Islet of Langerhans (tissue), 1 donor: ENCODE measurements around the gene CDKN2B-AS1.
"Not testable (repeated sequence)": the region's sequence is repeated elsewhere in the genome, so short reads cannot be mapped to it uniquely, and the experiment has no call there.

ENCODE experiments used
- FAIRE-seq: peaks from one replicate; lab custom pipeline; 2011; peaks lifted over from hg19 to GRCh38; lab: Jason Lieb, UNC

The CDKN2B-AS1 gene

GRCh38 chr9:22046243-22046885 is 51.8 kb downstream of the CDKN2B-AS1 start:
- no peak for FAIRE-seq

DNA sequence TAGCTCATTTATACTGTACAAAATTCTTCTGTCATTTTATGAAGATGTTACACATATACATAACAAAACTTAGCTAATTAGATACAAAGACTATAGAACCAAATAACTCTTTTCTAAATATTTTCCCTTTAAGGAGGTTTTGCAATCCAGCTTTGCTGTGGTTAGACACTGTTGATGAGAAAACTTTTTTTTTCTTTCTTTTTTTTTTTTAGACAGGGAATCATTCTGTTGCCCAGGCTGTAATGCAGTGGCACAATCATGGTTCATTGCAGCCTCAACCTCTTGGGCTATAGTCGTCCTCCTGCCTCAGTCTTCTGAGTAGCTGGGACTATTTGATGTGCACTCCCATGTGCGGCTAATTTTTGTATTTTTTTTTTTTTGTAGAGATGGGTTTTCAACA is 53.0 kb downstream of the CDKN2B-AS1 start:
- no peak for FAIRE-seq

- no peak for FAIRE-seq
These were observed 54.8 kb downstream of the CDKN2B-AS1 start for GRCh38 chr9:22049411-22049810.

DNA sequence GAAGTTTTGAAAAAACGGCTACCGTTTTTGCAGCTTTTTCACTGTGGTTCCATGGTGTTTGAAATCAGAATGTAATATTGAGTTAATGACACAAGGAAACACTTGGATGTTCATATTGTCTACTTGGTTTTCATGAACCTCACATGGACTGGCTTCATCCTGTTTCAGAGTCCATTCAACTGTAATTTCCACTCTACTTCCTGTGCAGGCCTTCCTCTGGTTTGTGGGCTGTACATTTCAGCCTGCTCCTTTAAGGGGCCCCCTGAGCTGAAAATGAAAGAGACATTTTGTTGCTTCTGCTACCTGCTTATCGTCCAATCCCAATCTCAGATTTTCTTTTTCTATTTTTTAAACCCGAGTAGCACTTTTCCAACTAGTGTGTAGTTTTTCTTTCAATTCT is 56.3 kb downstream of the CDKN2B-AS1 start:
- FAIRE-seq: no peak

- FAIRE-seq: peak; percentile 53
These were observed 57.9 kb downstream of the CDKN2B-AS1 start for GRCh38 chr9:22052376-22052945.

DNA sequence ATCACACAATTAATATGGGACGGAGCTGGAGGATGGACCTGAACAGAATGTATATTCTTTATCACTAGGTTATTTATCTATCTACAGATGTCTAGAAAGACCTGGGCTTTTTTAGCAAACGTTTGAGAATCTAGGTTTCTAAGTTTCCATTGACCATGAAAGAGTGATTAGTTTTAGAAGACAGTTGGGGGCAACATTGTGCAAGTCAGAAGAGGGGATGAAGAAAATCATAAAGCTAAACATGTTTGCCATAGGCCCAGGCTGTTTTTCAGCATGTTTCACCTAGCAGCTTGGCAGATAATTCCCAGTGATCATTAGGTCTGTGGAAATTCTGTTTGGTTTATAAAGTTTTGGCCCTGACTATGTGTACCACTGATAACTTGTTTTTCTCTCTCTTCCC is 58.6 kb downstream of the CDKN2B-AS1 start:
- no peak for FAIRE-seq

DNA sequence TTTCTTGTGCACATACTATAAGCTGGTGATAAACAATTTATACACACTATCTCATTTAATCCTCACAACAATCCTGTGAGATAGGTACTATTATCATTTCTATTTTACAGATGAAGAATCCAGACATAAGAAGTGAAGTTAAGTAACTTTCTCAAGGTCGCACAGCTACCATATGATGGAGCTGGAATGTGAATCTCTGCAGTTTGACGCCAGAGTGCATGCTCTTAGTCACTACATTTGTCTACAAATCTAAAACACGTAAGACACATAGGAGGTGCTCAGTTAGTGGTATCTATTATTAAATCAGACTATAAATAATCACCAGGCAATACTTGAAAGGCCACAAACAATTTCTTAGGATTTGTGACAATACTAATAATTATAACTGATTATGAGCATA is 59.5 kb downstream of the CDKN2B-AS1 start:
- no peak for FAIRE-seq

DNA sequence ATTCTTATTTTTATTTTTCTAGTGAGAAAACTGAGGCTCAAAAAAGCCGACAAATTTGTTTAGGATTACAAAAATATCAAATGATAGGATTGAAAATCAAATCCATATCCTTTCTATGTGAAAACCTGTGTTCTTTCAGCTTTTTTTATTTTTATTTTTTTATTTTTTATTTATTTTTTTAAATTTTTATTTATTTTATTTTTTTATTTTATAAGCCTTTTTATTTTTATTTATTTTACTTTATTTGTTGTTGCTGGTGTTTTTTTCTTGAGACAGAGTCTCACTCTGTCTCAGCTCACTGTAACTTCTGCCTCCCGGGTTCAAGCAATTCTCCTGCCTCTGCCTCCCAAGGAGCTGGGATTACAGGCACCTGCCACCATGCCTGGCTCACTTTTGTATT is 59.9 kb downstream of the CDKN2B-AS1 start:
- no peak for FAIRE-seq

DNA sequence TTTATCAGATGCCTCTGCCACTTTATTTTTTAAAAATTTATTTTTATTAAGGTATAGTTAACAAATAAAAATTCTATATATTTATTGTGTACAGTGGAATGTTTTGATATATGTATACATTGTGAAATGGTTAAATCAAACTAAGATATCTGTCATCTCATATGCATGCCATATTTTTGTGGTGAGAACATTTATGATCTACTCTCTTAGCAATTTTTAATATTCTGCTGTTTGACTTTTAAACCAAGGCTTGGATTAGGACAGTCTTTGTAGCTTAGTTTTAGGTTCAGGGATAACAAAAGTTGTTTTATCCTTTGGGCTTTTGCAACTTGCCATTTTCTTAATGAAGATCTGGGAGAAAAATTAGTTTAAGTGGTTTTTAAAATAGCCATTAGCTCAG is 60.5 kb downstream of the CDKN2B-AS1 start:
- FAIRE-seq: no peak

- no peak for FAIRE-seq
These were observed 61.8 kb downstream of the CDKN2B-AS1 start for GRCh38 chr9:22056402-22056801.

DNA sequence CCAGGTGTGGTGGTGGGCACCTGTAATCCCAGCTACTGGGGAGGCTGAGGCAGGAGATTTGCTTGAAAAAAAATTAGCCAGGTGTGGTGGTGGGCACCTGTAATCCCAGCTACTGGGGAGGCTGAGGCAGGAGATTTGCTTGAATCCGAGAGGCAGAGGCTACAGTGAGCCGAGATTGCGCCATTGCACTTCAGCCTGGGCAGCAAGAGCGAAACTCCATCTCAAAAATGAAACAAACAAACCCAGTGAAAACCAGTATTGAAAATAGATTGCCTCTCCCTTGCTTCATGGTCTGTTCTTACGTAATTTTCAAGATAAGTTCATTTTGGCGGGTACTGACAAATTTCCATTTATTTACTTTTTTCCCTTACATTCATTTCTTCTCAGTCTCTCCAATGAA is 63.4 kb downstream of the CDKN2B-AS1 start:
- FAIRE-seq: not testable (repeated sequence)

- no peak for FAIRE-seq
These were observed 66.3 kb downstream of the CDKN2B-AS1 start for GRCh38 chr9:22060831-22061383.

DNA sequence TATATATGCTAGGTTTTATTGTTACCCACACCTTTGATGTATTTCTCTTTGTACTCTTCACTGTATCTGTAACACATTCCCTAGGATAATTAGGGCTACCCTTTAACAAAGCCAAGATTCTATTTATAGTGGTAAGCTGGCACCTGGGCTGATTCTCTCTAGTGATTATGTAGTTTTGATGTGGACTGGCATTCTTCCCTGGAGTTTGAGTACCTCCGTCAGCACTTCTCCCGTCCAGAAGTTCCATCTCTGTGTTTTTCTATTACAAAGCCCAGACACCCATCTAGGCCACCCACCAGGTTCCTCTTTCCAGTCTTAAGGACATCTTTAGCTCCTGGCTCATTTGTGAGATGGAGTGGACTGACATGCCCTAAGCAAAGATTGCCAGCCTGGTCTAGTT is 70.4 kb downstream of the CDKN2B-AS1 start:
- FAIRE-seq: no peak

DNA sequence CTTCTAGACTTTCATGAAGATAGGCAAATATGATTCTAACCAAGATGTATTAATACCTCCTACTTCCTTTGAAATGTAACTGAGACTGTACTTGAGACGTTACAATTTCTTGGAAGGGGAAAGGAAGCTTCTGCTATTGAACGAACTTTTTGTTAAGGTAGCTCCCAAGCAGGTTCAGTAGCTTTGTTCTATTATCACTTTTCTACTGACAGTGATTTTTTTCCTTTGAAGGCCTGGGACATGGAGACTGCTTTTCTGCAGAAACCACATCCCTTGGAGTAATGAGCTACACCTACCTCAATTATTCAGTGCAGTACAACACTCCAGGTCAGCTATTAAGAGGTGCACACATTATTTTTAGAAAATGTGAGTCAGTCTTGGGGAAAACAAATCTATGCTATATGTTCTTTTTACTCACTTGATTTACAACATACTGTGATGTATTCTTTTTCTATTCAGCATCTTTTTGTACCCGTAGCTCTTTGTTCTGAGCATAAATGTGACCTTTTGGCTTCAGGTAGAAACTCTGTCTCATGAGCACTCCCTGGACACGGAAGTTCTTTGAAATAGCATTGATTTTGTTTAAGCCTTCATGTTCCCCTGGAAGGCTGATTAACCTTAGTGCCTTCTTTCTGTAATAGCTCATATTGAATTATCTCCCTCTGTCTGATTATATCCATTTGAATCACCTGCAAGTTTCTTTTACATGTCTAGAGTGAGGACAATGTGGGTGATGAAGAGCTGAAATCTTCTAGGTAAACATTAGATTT is 71.0 kb downstream of the CDKN2B-AS1 start:
- FAIRE-seq: no peak

GRCh38 chr9:22067196-22067595 is 72.6 kb downstream of the CDKN2B-AS1 start:
- FAIRE-seq: no peak

- FAIRE-seq: no peak
These were observed 73.8 kb downstream of the CDKN2B-AS1 start for GRCh38 chr9:22068369-22068768.

DNA sequence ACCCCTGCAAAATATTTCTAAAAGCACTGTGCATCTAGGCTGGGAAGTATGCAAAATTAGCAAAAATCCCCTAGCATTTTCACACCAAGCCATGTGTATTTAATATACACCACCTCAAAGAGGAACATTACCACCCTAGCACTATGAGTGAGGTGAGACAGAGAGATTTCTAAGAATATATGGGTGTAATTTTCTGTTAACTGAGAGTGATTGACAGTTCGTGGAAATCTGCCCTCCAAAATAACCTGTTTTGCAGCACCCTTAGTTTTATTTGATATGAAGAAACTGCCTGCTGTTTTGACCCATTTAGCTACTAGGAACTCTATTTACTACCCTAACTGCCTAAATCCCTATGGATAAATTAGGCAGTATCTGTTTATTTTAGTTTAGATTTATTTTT is 78.8 kb downstream of the CDKN2B-AS1 start:
- FAIRE-seq: no peak

- no peak for FAIRE-seq
These were observed 83.5 kb downstream of the CDKN2B-AS1 start for GRCh38 chr9:22078081-22078480.

DNA sequence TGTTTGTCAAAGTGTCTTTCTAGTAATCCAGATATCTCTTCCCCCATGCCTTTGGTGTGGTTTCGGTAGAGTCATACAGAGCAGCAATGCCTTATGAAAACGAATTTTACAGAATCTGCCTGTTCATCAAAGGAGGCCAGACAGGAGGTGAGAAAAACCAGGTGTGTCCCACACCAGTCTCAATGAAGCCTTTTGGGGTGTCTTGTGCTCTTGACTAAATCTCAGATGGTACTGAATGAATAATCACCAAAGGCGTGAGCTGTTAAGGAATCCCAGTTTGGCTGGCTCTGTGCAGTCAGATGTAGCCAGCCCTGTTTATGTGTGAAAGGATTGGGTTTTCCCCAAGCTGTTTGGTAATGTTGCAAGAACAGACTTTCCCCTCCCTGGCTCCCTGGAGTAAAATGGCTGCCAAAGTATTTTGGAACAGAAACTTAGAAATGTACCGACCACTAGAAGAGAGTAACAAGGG is 85.3 kb downstream of the CDKN2B-AS1 start:
- FAIRE-seq: no peak

- peak; percentile 58 for FAIRE-seq
These were observed 89.9 kb downstream of the CDKN2B-AS1 start for GRCh38 chr9:22084336-22085035.

DNA sequence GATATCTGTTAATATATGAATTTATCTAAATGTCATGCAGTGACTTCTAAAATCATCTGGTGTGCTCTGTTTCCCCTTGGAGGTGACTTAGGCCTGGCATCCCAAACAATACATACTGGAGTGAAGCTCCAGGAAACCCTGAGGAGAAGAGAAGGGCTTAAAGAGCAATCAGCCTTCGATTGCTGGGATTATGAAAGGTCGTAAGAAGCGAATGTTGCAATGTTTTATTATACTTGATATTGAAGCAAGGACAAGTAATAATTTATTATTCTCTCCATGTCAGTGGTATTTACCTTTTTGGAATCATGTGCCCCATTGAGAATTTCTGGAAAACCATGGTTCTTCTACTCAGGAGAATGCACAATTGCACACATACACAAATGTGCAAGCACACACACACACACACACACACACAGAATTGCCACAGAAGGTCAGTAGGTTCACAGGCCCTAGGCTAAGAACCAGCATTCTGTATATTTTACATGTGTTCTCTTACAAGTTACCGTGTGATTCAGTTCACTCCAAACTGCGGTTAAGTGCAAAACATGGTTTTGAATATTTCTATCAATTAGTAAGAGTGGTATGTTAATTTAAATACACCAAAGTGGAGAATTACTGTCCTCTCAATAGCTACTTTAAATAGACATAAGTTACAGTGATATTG is 93.6 kb downstream of the CDKN2B-AS1 start:
- no peak for FAIRE-seq

DNA sequence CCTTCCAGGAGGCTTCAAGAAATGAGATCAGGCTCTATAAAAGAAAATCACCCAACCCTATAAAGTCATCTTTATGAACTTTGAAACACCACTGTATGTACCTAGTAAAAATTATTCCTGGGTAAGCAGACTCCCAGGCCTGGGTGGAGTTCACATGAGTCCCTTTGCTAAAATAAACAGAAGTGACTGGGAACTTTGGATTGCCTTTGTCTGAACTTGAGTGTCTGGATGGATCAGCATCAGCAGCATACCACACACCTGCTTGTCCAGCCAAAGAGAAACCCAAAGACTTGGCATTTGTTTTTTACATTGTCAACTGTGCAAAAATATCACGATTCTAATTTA is 94.1 kb downstream of the CDKN2B-AS1 start:
- no peak for FAIRE-seq
